ENCODE results near the gene TNFRSF19.

DNA sequence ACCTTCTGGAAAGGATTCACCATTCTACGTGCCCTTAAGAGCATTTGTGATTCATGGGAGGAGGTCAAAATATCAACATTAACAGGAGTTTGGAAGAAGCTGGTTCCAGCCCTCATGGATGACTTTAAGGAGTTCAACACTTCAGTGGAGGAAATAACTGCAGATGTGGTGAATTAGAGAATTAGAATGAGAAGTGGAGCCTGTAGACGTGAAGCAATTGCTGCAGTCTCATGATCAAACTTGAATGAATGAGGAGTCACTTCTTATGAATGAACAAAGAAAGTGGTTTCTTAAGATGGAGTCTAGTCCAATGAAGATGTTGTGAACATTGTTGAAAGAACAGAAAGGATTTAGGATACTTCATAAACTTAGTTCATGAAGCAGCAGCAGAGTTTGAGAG lies 129.1 kb downstream of the TNFRSF19 start:
- no peak for TF ChIP-seq JUND (IDR thresholded peaks at IDR 0.05)
- TF ChIP-seq, protein P1, sequence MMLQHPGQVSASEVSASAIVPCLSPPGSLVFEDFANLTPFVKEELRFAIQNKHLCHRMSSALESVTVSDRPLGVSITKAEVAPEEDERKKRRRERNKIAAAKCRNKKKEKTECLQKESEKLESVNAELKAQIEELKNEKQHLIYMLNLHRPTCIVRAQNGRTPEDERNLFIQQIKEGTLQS (IDR thresholded peaks at IDR 0.05) = no peak
- TF ChIP-seq TAF1 (conservative IDR thresholded peaks at IDR 0.05) = no peak
- TF ChIP-seq, protein P2, sequence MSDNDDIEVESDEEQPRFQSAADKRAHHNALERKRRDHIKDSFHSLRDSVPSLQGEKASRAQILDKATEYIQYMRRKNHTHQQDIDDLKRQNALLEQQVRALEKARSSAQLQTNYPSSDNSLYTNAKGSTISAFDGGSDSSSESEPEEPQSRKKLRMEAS (IDR thresholded peaks at IDR 0.05) = no peak
- TF ChIP-seq, protein P3, sequence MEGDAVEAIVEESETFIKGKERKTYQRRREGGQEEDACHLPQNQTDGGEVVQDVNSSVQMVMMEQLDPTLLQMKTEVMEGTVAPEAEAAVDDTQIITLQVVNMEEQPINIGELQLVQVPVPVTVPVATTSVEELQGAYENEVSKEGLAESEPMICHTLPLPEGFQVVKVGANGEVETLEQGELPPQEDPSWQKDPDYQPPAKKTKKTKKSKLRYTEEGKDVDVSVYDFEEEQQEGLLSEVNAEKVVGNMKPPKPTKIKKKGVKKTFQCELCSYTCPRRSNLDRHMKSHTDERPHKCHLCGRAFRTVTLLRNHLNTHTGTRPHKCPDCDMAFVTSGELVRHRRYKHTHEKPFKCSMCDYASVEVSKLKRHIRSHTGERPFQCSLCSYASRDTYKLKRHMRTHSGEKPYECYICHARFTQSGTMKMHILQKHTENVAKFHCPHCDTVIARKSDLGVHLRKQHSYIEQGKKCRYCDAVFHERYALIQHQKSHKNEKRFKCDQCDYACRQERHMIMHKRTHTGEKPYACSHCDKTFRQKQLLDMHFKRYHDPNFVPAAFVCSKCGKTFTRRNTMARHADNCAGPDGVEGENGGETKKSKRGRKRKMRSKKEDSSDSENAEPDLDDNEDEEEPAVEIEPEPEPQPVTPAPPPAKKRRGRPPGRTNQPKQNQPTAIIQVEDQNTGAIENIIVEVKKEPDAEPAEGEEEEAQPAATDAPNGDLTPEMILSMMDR (IDR thresholded peaks at IDR 0.05; ENCODE audit: low read depth, low read length, missing input control) = no peak
- TF ChIP-seq YY1 (IDR thresholded peaks at IDR 0.05) = no peak
- no peak for TF ChIP-seq RXRA (IDR thresholded peaks at IDR 0.05)
- no peak for TF ChIP-seq EGR1 (IDR thresholded peaks at IDR 0.05; ENCODE audit: low read depth in 2 of 2)
- TF ChIP-seq FOXA1 (IDR thresholded peaks at IDR 0.05) = no peak
- TF ChIP-seq SP1 (IDR thresholded peaks at IDR 0.05) = no peak
- TF ChIP-seq, protein P4, sequence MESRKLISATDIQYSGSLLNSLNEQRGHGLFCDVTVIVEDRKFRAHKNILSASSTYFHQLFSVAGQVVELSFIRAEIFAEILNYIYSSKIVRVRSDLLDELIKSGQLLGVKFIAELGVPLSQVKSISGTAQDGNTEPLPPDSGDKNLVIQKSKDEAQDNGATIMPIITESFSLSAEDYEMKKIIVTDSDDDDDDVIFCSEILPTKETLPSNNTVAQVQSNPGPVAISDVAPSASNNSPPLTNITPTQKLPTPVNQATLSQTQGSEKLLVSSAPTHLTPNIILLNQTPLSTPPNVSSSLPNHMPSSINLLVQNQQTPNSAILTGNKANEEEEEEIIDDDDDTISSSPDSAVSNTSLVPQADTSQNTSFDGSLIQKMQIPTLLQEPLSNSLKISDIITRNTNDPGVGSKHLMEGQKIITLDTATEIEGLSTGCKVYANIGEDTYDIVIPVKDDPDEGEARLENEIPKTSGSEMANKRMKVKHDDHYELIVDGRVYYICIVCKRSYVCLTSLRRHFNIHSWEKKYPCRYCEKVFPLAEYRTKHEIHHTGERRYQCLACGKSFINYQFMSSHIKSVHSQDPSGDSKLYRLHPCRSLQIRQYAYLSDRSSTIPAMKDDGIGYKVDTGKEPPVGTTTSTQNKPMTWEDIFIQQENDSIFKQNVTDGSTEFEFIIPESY (IDR thresholded peaks at IDR 0.05) = no peak
- TF ChIP-seq RAD21 (IDR thresholded peaks at IDR 0.05) = no peak

Data from liver (tissue), 3 donors.